Fibroblast of the aortic adventitia (primary cell): Measurements from ENCODE around the gene ANKRD13B. TPM values are rescaled to one million over a fixed set of nuclear protein-coding genes. Genes with fewer than 3 reads are reported as not detected.
A peak's percentile ranks its signal among the peaks of the same experiment; 100 is the strongest.

ENCODE experiments used
- DNase-seq: peaks from one replicate; pipeline ENCODE4 v3.0.0-alpha.2; 2010; ENCODE audit warnings: low read depth
- H3K4me3 ChIP-seq: 2 replicates; pipeline ENCODE4 v1.5.1; 2011; ENCODE audit warnings: low read depth, mild to moderate bottlenecking, control low read depth, low read length, moderate library complexity
- total RNA-seq: library from RNA; depleted of rRNA; stranded (reverse); fragments of >200 nt; gene quantifications from 2 replicates; pipeline ENCODE4 v1.2.3, GENCODE V29; 2012; ENCODE audit warnings: low replicate concordance
- TF ChIP-seq, protein P1 (sequence below): IDR thresholded peaks from 2 replicates; pipeline ENCODE4 v1.5.1; 2011; ENCODE audit warnings: mild to moderate bottlenecking, low read length, control low read depth, inconsistent platforms; ENCODE audit not compliant: insufficient read depth

Gene ANKRD13B
- total RNA-seq, 1 donor: 14.0 TPM

DNA sequence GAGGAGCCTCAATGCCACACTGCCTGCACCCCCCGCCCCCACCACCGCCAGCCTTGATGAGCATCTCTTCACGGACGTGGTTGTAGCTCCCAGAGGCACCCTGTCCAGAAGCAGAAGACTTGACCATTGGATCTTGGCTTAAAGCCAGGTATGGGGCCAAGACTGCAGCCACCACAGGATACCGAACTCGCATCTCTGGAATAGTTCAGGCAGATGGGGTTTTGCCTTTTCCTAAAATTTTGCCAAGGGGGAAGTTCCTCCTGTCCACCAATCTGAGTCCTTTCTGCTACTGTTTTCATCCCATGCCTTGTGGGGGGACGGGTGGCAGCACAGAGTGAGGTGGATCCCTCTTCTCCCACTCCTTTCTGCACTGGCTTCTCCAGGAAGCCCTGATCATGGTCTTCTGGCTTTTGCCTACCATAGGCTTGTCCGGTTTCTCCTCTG is 28.8 kb downstream of the ANKRD13B start:
- TF ChIP-seq, protein P1, sequence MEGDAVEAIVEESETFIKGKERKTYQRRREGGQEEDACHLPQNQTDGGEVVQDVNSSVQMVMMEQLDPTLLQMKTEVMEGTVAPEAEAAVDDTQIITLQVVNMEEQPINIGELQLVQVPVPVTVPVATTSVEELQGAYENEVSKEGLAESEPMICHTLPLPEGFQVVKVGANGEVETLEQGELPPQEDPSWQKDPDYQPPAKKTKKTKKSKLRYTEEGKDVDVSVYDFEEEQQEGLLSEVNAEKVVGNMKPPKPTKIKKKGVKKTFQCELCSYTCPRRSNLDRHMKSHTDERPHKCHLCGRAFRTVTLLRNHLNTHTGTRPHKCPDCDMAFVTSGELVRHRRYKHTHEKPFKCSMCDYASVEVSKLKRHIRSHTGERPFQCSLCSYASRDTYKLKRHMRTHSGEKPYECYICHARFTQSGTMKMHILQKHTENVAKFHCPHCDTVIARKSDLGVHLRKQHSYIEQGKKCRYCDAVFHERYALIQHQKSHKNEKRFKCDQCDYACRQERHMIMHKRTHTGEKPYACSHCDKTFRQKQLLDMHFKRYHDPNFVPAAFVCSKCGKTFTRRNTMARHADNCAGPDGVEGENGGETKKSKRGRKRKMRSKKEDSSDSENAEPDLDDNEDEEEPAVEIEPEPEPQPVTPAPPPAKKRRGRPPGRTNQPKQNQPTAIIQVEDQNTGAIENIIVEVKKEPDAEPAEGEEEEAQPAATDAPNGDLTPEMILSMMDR: no peak
- H3K4me3 ChIP-seq: peak overlapping the region; percentile 80
- no peak for DNase-seq

DNA sequence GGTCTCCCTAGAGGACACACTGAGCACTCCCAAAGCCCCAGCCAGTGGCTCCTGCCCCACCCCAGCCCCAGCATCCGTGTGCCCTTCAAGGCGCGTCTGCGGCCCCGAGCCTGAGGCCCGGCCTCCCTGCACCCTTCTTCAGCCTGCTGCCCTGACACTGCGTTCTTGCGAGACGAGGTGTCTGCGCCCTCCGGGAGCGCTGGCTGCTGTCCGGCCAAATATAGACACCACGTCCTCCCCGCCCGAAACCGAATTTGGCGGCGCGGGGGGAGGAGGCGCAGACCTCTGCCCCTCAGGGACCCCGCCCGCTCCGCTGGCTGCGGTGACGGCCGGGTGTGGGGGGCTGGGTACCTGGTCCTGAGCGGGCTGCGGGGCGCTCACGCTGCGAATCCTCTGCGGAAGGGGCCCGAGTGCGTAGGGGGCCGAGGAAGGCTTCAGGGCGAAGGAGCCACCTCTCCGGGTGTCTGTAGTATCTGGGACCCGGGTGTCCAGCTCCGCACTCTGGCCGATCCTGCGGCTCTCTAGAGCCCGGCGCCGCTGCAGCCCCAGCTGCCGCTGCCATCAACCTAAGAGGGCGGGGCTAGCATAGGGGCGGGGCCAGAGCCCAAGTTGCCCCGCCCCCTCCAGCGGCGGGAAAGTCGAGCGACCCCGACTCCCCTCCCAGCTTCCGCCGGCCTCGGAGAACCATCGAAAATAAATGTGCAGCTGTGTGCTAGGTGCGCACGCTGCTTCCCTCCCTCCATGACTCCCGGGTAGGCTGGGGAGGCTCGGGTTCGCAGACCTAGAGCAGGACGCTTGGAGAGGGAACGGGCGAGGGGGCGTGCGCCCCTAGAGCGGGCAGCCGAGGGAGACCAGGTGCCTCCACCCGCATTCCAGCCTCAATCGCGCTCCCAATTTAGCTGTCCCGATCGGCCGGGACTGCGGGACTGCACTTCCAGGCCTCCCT is 29.7 kb downstream of the ANKRD13B start, which contains the start of gene CORO6:
CORO6 (minus strand) TSS at position 576 of the 946 bp plus-strand sequence. CDS start 1,491 bp downstream, outside the sequence.
- TF ChIP-seq, protein P1: no peak
- peak; percentile 37 for DNase-seq
- H3K4me3 ChIP-seq: peak within 1 kb of the TSS; percentile 80

DNA sequence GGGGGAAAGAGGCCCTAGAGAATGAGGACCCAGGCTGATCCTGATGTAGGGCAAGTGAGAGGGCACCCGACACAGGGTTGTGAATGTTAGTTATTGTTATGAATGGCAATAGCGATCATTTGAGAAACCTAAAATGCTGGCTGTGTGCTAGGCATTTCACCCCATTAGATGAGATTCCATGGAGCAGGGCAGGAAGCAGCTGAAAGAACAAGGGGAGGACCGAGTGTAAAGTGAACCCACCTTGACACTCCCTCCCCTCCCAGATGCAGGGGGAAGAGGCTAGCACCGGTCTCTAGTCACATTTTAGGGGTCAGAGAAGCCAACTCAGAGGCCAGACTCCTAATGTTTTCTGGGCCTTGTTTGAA is 30.3 kb downstream of the ANKRD13B start:
- H3K4me3 ChIP-seq: peak overlapping the region; percentile 80
- DNase-seq: no peak
- TF ChIP-seq, protein P1: no peak

DNA sequence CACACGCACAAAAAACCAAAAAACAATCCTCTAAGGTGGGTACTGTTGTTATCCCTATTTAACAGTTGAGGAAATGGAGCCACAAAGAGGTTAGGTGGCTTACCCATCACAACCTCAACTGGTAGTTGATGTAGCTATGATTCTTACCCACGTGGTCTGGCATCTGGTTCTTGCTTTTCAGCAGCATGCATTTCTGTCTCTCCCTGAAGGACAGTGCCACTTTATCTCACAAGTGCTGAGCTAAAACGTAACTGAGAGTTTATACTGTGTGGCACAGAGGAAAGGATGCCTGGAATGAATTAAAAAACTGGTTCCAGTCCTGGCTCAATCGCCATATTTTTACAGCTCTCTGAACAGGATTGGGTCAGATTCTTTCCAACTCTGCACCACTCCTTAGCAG is 31.7 kb downstream of the ANKRD13B start:
- TF ChIP-seq, protein P1: no peak
- no peak for DNase-seq

DNA sequence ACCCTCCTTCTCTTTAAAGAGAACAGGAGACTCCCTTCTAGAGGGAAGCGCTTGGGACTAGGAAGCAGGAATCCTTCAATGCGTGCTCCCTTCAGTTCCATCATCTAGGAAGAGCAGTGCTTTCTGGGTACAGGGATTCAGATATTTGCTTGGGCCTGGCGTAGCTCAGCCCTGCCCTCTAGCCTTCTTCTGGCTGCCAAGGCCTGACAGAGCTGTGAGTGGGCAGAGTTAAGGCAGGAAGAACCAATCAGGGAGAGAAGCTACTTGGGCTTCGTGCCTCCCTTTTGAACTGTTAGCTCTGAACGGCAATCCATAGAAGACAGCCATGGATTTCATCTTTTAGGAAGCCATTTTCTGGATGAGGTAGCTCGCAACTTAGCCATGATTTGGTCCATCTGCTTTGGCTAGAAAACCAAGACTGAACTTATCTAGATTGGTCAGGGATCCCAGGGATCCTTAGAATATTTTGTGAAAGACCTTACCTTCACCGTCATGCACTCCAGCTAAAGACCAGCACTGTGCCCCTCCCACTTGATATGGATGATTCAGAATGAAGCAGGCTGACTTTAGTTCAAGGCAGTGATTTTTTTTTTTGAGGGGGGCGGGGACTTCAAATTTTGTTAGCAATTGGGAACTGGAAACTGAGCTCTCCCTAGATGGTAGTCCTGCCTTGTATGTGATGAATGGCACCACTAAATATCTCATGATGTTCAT is 32.3 kb downstream of the ANKRD13B start:
- DNase-seq: peak; percentile 79
- TF ChIP-seq, protein P1: peak; percentile 12

More for the DNA sequence above, 31.7 kb downstream of the ANKRD13B start:
- H3K4me3 ChIP-seq: no peak overlapping the region

DNA sequence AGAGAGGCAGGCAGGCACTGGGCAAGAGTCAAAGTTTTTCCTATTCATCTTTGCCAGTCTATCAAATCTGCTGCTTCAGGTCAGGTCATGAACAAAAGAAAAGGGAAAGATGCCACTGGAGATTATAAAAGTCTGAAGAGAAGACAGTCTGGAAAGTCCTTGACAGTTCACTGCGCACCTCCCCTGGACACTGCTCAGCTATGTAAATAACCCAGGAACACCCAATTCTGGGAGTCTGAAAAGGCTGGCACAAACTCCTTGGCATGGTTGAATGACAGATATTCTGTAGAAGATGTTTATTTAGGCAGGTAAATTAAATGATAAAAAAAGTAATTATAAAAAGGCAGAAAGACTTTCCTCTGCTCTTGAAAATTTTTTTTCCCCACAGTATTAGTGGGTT is 35.0 kb downstream of the ANKRD13B start:
- no peak for DNase-seq
- TF ChIP-seq, protein P1: no peak
- H3K4me3 ChIP-seq: no peak overlapping the region

More for the DNA sequence above, 32.3 kb downstream of the ANKRD13B start:
- no peak overlapping the region for H3K4me3 ChIP-seq
